ENCODE data around the gene PRMT1.
A peak's percentile ranks its signal among the peaks of the same experiment; 100 is the strongest.
"Not testable (repeated sequence)": the region's sequence is repeated elsewhere in the genome, so short reads cannot be mapped to it uniquely, and the experiment has no call there.

PRMT1 gene

DNA sequence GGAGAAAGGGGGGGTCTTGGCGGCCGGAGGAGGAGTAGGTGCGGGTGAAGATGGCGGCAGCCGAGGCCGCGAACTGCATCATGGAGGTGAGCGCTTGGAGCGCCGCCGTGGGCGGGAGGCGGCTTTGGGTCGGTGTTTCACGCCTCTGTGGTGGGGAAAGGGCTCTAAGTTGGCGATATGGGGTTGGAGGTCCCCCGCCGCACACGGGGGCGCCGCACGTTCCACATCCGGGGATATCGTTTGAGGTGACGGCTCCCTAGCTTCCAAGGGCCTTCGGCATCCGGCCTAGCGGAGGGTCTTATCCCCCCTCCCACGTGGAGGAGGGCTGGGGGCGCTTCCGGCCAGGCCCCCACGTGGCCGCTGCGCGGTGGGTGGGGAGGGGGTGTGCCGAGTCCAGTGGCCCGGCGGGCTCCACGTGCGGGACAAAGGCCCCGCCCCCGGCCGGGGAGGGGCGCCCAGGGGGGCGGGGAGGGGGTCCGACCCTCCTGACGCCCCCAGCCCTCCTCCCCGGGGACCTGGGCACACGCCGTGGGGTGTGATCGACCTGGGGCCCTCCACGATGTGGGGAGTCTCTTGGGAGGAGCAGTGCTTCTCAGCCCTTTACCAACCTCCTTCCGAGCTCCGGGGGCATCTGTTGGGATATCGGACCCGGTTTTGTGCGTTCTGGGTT is at the start of gene PRMT1:
Gene PRMT1, plus strand, starts transcription at position 41 of the 670 bp plus-strand sequence. Its CDS starts 10 bp downstream, at position 51.
- DNase-seq: peak; percentile 48

DNA sequence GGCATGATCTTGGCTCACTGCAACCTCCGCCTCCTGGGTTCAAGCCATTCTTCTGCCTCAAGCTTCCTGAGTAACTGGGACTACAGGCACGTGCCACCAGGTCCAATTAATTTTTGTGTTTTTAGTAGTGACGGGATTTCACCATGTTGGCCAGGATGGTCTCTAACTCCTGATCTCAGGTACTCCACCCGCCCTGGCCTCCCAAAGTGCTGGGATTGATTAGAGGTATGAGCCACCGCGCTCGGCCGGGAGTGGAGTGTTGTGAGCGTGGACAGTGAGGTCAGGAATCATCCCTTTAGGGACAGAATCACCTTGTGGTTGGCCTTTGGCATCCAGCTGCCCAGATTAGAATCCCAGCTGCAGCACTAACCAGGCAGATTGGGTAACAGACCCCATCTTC is 47.4 kb upstream of the PRMT1 start:
- no peak for DNase-seq

DNA sequence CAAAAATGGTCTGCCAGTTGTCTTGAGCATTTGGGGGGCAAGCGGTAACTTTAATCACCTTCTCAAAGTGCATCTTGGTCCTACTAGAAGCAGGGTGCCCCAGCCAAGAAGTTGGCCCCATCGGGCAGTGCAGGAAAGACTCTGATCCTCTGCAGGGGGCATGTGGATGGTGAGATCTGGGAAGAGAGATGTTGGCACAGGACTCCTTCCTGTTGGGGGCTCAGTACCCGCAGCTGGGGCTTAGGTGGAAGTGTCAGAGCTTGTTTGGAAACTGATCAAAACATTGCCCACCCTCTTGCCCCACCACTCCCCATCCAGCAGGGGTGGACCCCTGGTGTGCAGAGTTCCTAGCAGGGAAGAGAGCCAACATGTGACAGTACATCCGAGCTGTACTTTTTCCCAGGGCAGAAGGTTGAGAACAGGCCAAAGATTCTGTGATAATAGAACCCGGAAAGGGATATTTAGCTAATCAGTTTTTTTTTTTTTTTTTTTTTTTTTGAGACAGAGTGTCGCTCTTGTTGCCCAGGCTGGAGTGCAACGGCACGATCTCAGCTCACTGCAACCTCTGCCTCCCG is 46.0 kb upstream of the PRMT1 start:
- DNase-seq: no peak

DNA sequence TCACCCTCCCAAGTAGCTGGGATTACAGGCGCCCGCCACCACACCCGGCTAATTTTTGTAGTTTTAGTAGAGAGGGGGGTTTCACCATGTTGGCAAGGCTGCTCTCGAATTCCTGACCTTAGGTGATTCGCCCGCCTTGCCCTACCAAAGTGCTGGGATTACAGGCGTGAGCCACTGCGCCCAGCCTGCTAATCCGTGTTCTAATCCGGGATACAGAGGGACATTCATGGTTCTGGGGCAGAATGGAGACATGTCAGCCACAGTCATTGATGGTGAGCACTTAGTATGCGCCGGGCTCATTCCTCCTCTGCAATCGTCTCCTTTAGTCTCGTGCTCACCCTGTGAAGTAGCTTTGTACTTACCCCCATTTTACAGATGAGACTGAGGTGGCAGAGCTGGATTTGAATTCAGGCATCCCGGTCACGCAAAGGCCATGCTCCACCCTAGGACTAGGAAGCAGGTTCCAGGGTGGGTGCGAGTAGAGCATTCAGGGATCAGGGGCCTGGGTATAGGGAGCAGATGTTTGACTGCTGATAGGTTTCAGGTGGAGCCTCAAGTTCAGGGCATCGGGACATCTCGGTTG is 45.4 kb upstream of the PRMT1 start:
- DNase-seq: no peak

DNA sequence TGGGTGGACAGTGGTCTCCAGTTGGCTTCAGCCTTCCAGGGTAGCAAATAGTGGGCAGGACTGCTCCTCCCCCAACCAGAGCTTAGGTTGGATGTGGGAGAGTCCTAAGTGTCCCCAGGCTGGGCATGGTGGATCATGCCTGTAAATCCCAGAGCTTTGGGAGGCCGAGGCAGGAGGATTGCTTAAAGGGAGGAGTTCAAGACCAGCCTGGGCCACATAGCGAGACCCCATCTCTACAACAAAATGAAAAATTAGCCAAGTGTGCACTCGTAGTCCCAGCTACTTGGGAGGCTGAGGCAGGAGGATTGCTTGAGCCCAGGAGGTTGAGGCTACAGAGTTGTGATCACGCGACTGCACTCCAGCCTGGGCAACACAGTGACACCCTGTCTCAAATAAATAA is 44.5 kb upstream of the PRMT1 start:
- no peak for DNase-seq

DNA sequence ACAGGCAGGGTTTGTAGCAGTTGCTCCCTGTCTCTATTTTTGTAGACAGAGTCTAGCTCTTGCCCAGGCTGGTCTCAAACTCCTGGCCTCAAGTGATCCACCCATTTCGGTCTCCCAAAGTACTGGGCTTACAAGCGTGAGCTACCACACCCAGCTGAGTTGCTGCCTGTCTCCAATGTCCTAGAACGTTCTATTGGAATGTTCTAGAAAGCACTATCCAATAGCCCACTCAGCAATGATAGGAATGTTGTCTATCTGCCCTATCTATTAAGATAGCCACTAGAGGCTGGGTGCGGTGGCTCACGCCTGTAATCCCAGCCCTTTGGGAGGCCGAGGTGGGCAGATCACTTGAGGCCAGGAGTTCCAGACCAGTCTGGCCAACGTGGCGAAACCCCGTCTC is 43.8 kb upstream of the PRMT1 start:
- DNase-seq: not testable (repeated sequence)

DNA sequence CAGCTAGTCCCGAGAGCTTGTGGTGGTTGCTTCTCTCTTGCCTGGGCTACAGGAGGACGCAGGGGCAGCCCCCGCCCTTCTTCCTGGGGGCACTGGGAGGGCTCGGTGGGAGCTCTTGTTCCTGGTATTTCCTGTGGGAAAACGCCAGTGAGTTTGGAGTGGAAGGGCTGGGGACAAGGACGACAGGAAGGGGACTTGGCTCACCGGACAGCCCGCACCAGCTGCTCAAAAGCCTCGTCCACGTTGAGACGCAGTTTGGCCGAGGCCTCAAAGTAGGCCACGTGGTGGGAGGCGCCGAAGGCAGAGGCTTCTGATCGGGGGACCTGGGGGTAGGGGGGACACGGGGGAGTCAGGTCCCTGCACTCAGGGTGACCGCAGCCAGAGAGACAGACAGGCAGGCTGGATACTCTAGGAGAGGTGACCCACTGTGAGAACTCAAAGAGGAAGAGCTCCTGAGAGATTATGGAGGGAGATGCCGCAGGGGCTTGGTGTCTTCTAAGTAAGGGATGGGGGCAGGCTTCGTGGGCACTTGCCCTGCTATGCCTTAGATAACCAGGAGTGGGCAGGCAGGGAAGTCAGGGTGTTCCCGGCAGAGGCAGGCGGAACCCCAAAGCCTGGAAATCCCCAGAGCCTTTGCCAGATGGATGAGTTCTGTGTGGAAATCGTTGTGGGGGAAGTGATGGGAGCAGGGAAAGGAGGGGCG is 41.4 kb upstream of the PRMT1 start:
- no peak for DNase-seq

DNA sequence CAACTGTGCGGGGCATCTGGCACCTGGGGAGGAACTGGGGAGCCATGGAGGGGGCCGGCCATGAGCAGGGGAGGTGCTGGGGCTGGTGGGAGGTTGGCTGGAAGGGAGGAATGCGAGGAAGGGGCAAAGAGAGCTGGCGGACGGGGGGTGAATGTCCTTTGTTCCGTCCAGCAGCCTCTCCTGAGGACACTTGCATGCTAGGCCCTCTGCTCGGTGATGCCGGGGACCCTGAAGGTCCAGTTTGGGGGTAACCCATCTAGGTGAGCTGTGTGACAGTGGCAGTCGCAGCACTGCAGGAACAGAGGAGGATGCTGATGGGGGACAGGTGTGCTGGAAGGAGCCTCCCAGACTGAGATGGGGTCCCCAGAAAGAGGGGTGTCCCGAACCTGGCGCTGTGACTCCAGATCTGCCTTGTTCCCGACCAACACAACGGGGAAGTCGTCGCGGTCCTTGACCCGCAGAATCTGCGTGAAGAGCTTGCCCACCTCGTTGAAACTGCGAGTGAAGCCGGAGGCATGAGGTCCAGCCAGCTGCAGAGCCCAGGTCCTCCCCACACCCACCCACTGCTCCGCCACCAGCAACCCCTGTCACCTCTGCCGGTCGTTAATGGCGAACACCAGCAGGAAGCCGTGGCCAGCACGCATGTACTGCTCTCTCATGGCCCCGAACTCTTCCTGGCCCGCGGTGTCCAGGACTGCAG is 40.7 kb upstream of the PRMT1 start:
- no peak for DNase-seq

DNA sequence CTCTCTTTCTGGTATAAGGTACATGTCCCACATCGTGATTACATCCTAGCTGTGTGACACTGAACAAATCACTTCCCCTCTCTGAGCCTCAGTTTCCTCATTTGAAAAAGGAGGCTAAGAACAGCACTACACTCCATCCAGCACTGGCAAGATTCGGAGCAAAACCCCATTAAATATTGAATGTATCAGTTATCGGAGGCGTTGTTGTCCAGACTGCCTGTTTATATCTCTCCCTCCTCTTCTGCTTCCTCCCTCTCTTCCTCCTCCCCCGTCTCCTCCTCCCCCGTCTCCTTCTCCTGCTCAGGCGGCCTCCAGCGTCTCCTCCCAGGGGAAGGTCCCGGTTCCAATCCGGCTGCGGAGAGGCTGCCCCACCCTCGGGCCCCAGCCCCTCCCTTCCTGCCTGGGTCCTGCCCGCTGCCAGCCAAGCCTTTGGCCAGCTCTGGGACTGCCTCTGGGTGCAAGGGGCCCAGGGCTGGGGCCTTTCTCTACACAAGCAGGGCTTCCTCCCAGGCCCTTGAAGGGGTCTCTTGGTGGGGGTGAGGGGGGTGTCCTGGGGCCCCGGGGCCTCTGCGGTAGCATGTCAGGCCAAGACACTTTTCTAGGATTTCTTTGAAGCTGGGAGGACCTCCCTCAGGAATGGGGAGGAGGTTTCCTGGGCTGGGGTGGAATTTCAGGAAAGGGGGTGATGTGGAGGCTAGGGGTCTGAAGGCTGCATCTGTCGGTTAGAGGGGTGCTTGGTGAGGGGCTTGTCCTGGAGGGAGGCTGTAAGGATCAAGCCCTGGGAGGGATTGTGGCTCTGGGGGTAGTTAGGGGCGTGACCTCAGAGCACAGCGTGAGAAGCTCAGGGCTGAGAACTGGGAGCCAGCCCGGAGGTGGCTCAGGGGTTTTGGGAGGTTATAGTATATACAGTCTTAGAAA is 39.0 kb upstream of the PRMT1 start:
- DNase-seq: peak; percentile 59

DNA sequence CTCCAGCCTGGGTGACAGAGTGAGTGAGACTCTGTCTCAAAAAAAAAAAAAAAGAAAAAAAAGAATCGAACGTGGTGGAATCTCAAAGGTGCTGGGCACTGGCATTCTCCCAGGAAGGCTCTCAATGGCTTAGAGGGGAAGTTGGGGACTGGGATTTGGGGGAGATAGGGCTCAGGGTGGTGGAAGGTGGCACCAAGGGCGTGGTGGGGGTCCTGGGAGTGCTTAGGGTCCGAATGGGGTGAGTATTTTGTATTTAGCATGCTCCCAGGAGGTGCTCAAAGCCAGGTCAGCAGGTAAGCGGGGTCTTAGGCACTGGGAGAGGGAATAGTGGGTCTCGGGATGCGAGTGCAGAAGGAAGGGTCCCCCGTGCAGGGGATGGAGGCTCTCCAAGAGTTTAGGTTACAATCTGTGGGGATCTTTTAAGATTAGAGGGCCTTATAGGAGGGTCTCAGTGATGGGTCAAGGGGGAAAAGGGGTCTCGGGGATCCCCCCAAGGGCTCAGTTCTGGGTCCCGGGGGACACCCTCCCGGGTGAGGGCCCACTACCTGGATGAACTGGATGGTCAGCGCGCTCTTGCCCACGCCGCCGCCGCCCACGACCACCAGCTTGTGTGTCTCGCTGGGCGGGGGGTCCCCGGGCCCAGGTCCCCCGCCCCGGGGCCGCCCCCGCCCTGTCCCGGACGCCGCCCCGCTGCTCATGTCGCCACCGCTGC is 37.5 kb upstream of the PRMT1 start:
- DNase-seq: no peak

DNA sequence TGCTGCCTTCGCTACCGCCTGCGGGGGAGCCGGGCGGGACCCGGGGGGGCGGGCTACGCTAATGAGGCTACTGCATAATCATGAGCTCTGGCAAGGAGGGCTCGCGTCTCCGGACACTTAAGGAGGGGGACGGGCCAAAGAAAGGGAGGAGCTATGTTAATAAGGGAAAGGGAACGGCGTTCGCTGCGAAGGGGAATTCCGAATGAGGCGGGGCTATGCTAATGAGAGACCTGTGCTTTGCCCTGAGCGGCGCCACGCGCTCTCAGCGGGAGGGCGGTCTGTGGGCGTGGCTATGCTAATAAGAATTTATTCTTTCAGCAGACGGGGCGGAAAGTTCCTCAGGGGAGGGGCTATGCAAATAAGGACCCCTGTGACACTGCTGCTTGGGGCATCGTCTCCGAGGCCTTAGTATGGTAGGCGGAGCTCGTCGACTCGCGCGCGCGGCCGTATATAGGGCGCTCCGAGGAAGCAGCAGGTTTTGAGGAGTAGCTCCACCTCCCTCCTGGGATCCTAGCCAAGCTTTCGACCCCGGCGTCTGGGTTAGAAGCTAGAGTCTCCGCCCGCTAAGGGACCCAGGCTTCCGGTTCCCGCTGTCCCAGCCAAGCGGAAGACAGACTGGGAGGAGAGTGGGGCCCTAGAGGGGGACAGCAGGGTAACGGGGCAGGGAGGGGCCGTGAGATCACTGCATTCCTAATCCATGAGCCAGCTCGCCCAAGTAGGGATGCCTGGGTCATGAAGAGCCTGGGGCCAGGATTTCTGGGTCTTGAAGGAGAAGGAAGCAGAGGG is 36.8 kb upstream of the PRMT1 start, which contains the start of gene RRAS:
Gene RRAS, minus strand, starts transcription at position 31 of the 786 bp plus-strand sequence. CDS start 45 bp downstream, outside the sequence.
- peak; percentile 100 for DNase-seq

DNA sequence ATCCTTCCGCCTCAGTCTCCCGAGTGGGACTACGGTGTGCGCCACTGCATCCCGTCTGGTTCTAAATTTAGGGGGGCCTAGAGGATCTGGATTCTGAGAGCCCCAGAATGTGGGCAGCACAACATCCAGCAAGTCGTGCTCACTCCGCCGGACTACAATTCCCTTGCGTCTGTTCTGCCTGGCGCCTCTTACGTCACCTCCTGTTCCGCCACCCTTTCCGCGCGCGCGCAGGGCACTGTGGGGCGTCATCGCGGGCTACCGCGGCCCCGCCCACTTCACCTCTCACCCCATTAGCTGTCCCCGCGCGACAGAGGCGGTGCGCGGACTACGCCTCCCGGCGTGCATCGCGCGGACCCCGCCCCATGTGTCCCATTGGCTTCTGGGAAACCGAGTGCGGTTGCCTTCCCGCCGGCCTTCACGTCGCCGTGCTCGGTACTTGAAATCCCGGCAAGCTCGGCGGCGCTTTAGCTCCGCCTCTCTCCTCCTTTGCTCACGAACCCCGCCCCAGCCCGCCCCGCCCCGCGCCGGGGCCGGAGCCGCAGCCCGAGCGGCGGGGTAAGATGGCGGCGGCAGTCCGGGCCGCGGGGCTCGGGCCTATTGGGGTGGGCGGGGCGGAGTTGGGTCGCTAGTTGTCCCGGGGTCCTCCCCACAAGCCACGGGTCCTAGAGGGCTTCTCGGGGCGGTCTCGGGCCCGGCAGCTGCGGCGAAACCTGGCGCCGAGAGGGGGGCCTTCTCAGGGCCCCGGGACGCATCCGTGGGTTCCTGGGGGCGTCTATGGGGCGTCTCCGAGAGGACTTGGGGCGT is 35.2 kb upstream of the PRMT1 start, which contains the start of gene SCAF1:
Gene SCAF1, plus strand, starts transcription at position 522 of the 804 bp plus-strand sequence. CDS start 2,818 bp downstream, outside the sequence.
- peak; percentile 99 for DNase-seq

DNA sequence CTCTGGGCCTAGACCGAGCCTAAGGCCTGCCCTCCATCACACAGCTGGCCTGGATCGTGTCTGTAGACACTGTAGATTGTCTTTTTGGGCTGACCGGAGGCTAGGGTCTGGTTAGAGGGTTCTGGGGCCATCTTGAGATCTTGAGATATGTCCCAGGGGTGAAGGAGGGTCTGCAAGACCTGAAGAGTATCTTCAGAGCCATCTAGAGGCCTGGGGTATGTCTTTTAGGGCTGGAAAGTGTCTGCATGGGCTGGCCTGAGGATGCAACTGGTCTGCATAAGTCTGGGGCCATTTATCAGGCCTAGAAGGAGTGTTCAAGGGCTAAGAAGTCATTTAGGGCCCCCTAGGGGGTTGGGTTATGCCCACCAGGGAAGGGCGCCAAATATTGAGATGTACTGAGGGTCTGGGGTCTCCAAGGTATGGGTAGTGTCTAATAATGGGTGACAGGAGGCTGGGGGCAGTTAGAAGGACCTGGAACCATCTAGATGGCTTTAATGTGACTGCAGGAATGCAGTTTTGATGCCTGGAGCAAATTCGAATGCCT is 34.5 kb upstream of the PRMT1 start:
- DNase-seq: peak; percentile 25

DNA sequence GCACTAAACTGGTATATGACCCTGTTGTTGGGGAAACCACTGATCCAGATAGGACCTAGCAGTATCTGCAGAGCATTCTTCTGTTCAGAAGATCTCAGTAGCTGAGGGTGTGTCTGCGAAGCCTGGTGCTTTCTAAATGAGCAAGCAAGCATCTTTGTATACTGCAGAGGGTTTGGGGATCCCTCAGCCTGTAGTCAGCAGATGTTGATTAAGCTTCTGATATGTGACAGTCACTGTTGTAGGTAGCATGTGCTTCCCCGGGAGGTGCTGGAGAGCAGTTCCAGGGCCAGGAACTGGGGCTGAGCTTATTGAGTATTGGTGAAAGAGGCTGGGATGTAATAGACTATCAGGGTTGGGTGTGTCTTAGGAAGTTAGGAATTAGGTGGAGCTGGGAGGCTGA is 33.6 kb upstream of the PRMT1 start:
- DNase-seq: peak; percentile 63

DNA sequence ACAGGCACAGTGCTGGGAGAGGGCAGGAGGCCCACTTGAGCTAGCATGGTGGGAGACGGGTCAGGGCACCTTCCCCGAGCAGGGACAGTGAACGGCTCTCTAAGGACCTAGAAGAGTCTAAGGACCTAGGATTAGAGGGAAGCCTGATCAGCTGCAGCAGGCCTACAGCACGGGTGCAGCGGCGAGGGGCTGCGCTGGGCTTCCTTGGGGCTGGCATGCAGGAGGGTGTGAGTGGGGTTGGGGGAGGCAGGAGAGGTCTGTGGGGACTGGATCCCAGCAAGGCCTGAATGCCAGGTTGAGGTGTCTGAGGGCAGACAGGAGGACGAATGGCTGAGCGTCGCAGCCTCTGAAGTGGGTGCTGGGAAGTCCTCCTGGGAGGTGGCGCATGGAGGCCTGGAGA is 31.5 kb upstream of the PRMT1 start:
- no peak for DNase-seq

DNA sequence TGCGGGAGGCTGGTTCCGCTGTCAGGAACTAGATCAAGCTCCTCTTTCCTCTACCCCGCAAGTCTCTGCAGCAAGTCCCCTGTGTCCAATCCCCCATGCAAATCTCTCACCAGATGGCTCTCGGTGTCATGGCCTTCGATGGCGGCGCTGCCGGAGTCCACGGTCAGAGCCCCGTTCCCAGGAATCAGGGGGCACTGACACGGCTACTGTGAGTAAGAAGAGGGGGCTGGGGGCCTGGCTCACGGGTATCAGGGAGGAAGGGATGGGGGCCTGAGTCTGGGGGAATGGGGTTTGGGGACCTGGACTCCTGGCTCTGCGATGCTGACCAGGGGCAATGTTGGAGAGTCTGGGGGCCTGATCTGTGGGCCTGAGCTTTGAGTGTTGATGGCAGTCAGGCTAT is 31.1 kb upstream of the PRMT1 start:
- DNase-seq: no peak

DNA sequence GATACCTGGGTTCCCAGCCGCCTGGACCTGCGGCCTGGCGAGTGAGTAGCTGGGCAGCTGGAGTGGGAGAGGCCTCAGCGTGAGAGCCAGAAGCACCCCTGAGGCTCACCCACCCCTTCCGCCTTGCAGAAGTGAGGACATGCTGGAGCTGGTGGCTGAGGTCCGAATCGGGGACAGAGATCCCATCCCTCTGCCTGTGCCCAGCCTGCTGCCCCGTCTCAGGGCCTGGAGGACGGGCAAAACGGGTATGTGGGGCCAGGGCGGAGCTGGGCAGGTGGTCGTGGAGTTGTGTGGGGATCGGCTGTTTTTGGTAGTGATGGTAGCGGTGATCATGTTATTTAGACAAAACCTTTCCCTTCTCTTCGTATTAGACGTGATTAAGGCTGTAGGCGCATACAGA is 30.5 kb upstream of the PRMT1 start:
- DNase-seq: no peak

DNA sequence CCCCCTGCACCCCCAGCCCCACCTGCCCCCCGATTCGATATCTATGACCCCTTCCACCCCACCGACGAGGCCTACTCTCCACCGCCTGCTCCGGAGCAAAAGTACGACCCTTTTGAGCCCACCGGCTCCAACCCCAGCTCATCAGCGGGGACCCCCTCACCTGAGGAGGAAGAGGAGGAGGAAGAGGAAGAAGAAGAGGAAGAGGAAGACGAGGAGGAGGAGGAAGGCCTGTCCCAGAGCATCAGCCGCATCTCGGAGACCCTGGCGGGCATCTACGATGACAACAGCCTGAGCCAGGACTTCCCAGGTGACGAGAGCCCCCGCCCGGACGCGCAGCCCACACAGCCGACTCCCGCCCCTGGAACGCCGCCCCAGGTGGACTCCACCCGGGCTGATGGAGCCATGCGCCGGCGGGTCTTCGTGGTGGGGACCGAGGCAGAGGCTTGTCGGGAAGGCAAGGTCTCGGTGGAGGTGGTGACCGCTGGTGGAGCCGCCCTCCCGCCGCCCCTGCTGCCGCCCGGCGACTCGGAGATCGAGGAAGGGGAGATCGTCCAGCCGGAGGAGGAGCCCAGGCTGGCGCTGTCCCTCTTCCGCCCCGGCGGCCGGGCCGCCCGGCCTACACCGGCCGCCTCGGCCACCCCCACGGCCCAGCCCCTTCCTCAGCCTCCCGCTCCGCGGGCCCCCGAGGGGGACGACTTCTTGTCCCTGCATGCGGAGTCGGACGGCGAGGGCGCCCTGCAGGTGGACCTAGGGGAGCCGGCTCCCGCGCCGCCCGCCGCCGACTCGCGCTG is 25.8 kb upstream of the PRMT1 start:
- DNase-seq: no peak

Data from hematopoietic multipotent progenitor cell treated with erythropoietin and hydrocortisone succinate and interleukin-3 and kit ligand, for 8 days (in vitro differentiated cells).